Measurements from ENCODE around the gene DDX39A. TPM values are rescaled to one million over a fixed set of nuclear protein-coding genes. Genes with fewer than 3 reads are reported as not detected.

DDX39A gene
- total and polyA plus RNA-seq, 12 donors = 26.7 to 262 (median 46.8) TPM

- TF ChIP-seq POLR2A (IDR thresholded peaks at IDR 0.05) = no peak
- no peak for TF ChIP-seq CTCF (IDR thresholded peaks at IDR 0.05)
- peaks cover 0 to 48% of the 10 kb centered on the region in 2 donors for H3K36me3 ChIP-seq (replicated peaks in 1 of 2)
- H3K27ac ChIP-seq = no peak overlapping the region
- intact Hi-C loops (cut with DNase I) = loop anchor here (10.0 kb wide), 1 partner anchor 369 kb away; no protein-coding TSS in a partner anchor
- no peak overlapping the region for H3K4me3 ChIP-seq
- H3K4me1 ChIP-seq (replicated peaks in 1 of 2) = no peaks in the 10 kb centered on the region
- no peaks in the 10 kb centered on the region for H3K9me3 ChIP-seq (replicated peaks in 1 of 3)
- no peak for DNase-seq
- H3K27me3 ChIP-seq = no peaks in the 10 kb centered on the region
- 91 to 100% (median 96%) methylated on average over 11 to 16 of the region's 16 CpGs for WGBS, 4 donors
These were observed 23.3 kb downstream of the DDX39A start for GRCh38 chr19:14395710-14396336.

GRCh38 chr19:14395262-14395661, 23.9 kb downstream of the DDX39A start:
- intact Hi-C loops (cut with DNase I) = loop anchor here (10.0 kb wide), 1 partner anchor 370 kb away; no protein-coding TSS in a partner anchor
- Histone ChIP-seq H3K27me3 (no peaks in the 10 kb centered on the region), H3K36me3 (replicated peaks in 1 of 2) (peaks cover 0 to 52% of the 10 kb centered on the region in 2 donors), H3K27ac (no peak overlapping the region), H3K4me1 (replicated peaks in 1 of 2) (no peaks in the 10 kb centered on the region), H3K4me3 (no peak overlapping the region), H3K9me3 (replicated peaks in 1 of 3) (no peaks in the 10 kb centered on the region)
- TF ChIP-seq POLR2A (IDR thresholded peaks at IDR 0.05) (no peak), CTCF (IDR thresholded peaks at IDR 0.05) (no peak)
- 88 to 93% (median 91%) methylated on average over 6 to 9 of the region's 9 CpGs for WGBS, 4 donors
- DNase-seq = no peak

- 86 to 91% (median 87%) methylated on average over 7 to 9 of the region's 9 CpGs for WGBS, 4 donors
- H3K27ac ChIP-seq = no peak overlapping the region
- no peak for TF ChIP-seq POLR2A (IDR thresholded peaks at IDR 0.05)
- TF ChIP-seq CTCF (IDR thresholded peaks at IDR 0.05) = no peak
- no peaks in the 10 kb centered on the region for H3K27me3 ChIP-seq
- no peak overlapping the region for H3K4me3 ChIP-seq
- intact Hi-C loops (cut with DNase I) = loop anchor here (10.0 kb wide), 1 partner anchor 371 kb away; no protein-coding TSS in a partner anchor
- H3K9me3 ChIP-seq (replicated peaks in 1 of 3) = no peaks in the 10 kb centered on the region
- H3K36me3 ChIP-seq (replicated peaks in 1 of 2) = peaks cover 0 to 50% of the 10 kb centered on the region in 2 donors
- DNase-seq = no peak
- H3K4me1 ChIP-seq (replicated peaks in 1 of 2) = no peaks in the 10 kb centered on the region
These were observed 25.0 kb downstream of the DDX39A start for GRCh38 chr19:14394167-14394566.

- WGBS, 4 donors = 67 to 85% (median 77%) methylated on average over 4 to 5 of the region's 5 CpGs
- no peak overlapping the region for H3K27ac ChIP-seq
- no peaks in the 10 kb centered on the region for H3K4me1 ChIP-seq (replicated peaks in 1 of 2)
- intact Hi-C loops (cut with DNase I) = loop anchor here (10.0 kb wide), 1 partner anchor 371 kb away; no protein-coding TSS in a partner anchor
- TF ChIP-seq CTCF (IDR thresholded peaks at IDR 0.05) (no peak), POLR2A (IDR thresholded peaks at IDR 0.05) (no peak)
- peaks cover 0 to 50% of the 10 kb centered on the region in 2 donors for H3K36me3 ChIP-seq (replicated peaks in 1 of 2)
- no peak for DNase-seq
- no peaks in the 10 kb centered on the region for H3K9me3 ChIP-seq (replicated peaks in 1 of 3)
- H3K4me3 ChIP-seq = no peak overlapping the region
- no peaks in the 10 kb centered on the region for H3K27me3 ChIP-seq
These were observed 25.8 kb downstream of the DDX39A start for GRCh38 chr19:14393329-14393728.

All from adrenal gland (tissue), 12 donors.